Large intestine (tissue), 3 donors: Measurements from ENCODE around the gene PARP4. TPM values are rescaled to one million over a fixed set of nuclear protein-coding genes. Genes with fewer than 3 reads are reported as not detected.

Experiments
- DNase-seq, 2 donors: peaks; one replicate each; pipeline versions ENCODE4 v3.0.0 to v3.0.0-alpha.2; 2013
- H3K27ac ChIP-seq: one replicate; pipeline ENCODE4 v1.5.1; 2013; ENCODE audit warnings: low read length
- H3K27me3 ChIP-seq: 2 replicates; pipeline ENCODE4 v1.6.1; 2013; ENCODE audit warnings: low read length; ENCODE audit not compliant: control insufficient read depth, insufficient read depth
- H3K36me3 ChIP-seq: 2 replicates; pipeline ENCODE4 v1.6.1; 2013; ENCODE audit warnings: low read length; ENCODE audit not compliant: control insufficient read depth, insufficient read depth
- H3K4me1 ChIP-seq: one replicate; pipeline ENCODE4 v1.6.1; 2013; ENCODE audit warnings: low read length; ENCODE audit not compliant: control insufficient read depth, insufficient read depth
- H3K4me3 ChIP-seq: one replicate; pipeline ENCODE4 v1.5.1; 2013; ENCODE audit warnings: low read length
- H3K9me3 ChIP-seq: one replicate; pipeline ENCODE4 v1.6.1; 2013; ENCODE audit warnings: mild to moderate bottlenecking, low read depth, low read length, moderate library complexity; ENCODE audit not compliant: control insufficient read depth
- WGBS: methylation state at CpG from one replicate; pipeline ENCODE4 v1.1.5; 2013; ENCODE audit warnings: low lambda C conversion rate; ENCODE audit not compliant: insufficient coverage; 5-methylcytosine and 5-hydroxymethylcytosine counted together
- polyA plus RNA-seq: library from polyadenylated mRNA; unstranded; fragments of 120-200 nt; gene quantifications from one replicate; pipeline ENCODE4 v1.2.1, GENCODE V29; 2013

The PARP4 gene
- polyA plus RNA-seq, 1 donor, result 63.3 TPM

DNA sequence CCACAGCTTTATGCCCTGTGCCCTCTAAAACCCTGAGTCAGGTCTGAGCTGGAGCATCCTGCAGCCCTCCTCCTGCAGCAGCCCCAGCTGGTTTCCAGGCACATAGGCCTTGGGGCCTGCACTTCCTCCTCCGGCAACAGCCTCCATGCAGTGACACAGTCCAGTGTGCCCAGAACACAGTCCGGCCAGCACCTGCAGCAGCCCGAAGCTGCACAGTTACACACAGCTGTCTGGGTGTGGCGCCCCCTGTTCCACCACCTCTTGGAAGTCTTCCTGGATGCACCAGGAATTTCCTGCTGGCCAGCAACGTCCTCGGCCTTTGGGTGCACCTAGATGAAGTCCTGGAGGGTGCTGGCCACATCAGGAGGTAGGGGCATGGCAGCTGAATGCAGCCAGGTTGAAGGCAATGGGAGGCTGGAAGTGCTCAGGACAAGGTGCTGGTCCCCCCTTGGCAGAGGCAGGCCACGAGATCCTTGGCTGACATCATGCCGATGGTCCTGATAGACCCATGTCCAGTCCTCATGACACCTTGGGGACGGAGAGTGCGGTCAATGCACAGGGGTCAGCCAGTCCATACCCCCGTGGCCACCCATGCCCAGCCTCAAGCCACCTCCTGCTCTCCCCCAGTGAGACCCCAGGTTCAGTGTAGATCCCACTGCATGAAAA lies 27.1 kb upstream of the PARP4 start:
- no CpG with 5 or more reads among the region's 11 CpGs for WGBS
- Histone ChIP-seq H3K27me3 (peaks cover 32% of the 10 kb centered on the region), H3K4me3 (no peak overlapping the region), H3K36me3 (no peaks in the 10 kb centered on the region), H3K27ac (no peak overlapping the region), H3K4me1 (no peaks in the 10 kb centered on the region), H3K9me3 (peaks cover 3% of the 10 kb centered on the region)
- DNase-seq, result no peak

- Histone ChIP-seq H3K27me3 (peaks cover 2% of the 10 kb centered on the region), H3K9me3 (no peaks in the 10 kb centered on the region), H3K4me1 (no peaks in the 10 kb centered on the region), H3K36me3 (no peaks in the 10 kb centered on the region), H3K27ac (no peak overlapping the region), H3K4me3 (no peak overlapping the region)
- no CpG with 5 or more reads among the region's 1 CpG for WGBS
- no peak for DNase-seq
Observed at GRCh38 chr13:24529478-24529877, 16.9 kb upstream of the PARP4 start.

DNA sequence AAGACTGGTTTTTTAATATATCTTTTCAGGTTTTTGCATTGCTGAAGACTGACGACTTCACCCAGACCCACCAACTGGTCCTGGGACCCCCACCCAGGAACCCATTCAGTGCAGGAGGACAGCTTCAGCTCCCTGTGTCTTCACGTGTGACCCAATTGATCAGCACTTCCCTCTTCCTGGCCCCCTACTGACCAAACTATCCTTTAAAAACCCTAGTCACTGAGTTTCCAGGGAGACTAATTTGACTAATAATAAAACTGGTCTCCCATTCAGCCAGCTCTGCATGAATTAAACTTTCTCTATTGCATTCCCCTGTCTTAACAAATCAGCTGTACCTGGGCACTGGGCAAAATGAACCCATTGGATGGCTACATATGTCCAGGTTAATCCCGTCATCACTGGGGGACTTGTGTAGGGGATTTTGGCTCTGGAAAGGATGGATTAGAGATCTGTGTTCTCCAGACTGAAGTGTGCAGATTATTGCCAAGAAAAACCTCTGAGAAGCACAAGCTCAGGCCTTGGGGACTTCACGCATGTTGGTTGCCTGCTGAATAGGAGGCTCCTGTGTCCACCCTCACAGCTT lies 16.3 kb upstream of the PARP4 start:
- peaks cover 2% of the 10 kb centered on the region for H3K27me3 ChIP-seq
- no peak for DNase-seq
- WGBS, result no CpG with 5 or more reads among the region's 4 CpGs
- H3K36me3 ChIP-seq, result no peaks in the 10 kb centered on the region
- no peak overlapping the region for H3K4me3 ChIP-seq
- H3K9me3 ChIP-seq, result no peaks in the 10 kb centered on the region
- H3K4me1 ChIP-seq, result no peaks in the 10 kb centered on the region
- H3K27ac ChIP-seq, result no peak overlapping the region

GRCh38 chr13:24527266-24527775 lies 14.7 kb upstream of the PARP4 start:
- no peak for DNase-seq
- 62% methylated on average over 2 of the region's 6 CpGs for WGBS
- Histone ChIP-seq H3K4me1 (no peaks in the 10 kb centered on the region), H3K4me3 (no peak overlapping the region), H3K36me3 (no peaks in the 10 kb centered on the region), H3K9me3 (no peaks in the 10 kb centered on the region), H3K27ac (no peak overlapping the region), H3K27me3 (peaks cover 2% of the 10 kb centered on the region)

DNA sequence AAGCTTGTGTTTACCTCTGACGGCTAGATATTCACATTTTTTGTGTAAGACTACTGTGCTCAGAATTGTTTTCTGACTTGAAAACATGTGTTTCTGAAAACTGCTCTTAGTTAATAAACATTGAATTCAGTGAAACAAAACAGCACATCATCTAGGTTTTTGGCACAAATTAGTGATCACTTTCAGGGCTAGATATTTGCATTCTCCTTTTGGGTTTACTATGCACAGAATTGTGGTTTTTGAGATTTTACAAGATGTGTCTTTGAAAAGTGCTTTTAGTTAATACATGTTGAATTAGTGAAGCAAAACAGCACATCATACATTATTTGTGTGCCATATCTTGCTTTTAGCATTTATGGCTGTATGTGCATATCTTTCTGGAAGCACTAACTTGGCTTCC lies 8.2 kb upstream of the PARP4 start:
- no peaks in the 10 kb centered on the region for H3K4me1 ChIP-seq
- WGBS, result no CpG with 5 or more reads among the region's 1 CpG
- H3K9me3 ChIP-seq, result no peaks in the 10 kb centered on the region
- no peaks in the 10 kb centered on the region for H3K36me3 ChIP-seq
- no peak for DNase-seq
- no peak overlapping the region for H3K27ac ChIP-seq
- H3K4me3 ChIP-seq, result no peak overlapping the region
- H3K27me3 ChIP-seq, result no peaks in the 10 kb centered on the region

GRCh38 chr13:24516919-24517318 lies 4.3 kb upstream of the PARP4 start:
- no peaks in the 10 kb centered on the region for H3K36me3 ChIP-seq
- no peaks in the 10 kb centered on the region for H3K4me1 ChIP-seq
- no peaks in the 10 kb centered on the region for H3K9me3 ChIP-seq
- DNase-seq, result no peak
- H3K27ac ChIP-seq, result no peak overlapping the region
- H3K27me3 ChIP-seq, result no peaks in the 10 kb centered on the region
- no peak overlapping the region for H3K4me3 ChIP-seq
- WGBS, result no CpG with 5 or more reads among the region's 6 CpGs

- H3K9me3 ChIP-seq, result no peaks in the 10 kb centered on the region
- H3K36me3 ChIP-seq, result peaks cover 5% of the 10 kb centered on the region
- DNase-seq, result no peak
- peak overlapping the region; percentile 94 for H3K27ac ChIP-seq
- H3K27me3 ChIP-seq, result no peaks in the 10 kb centered on the region
- WGBS, result 3% methylated on average over 6 of the region's 10 CpGs
- H3K4me3 ChIP-seq, result peak overlapping the region; percentile 64
- no peaks in the 10 kb centered on the region for H3K4me1 ChIP-seq
Observed at GRCh38 chr13:24512908-24513213, 283 bp upstream of the PARP4 start.

DNA sequence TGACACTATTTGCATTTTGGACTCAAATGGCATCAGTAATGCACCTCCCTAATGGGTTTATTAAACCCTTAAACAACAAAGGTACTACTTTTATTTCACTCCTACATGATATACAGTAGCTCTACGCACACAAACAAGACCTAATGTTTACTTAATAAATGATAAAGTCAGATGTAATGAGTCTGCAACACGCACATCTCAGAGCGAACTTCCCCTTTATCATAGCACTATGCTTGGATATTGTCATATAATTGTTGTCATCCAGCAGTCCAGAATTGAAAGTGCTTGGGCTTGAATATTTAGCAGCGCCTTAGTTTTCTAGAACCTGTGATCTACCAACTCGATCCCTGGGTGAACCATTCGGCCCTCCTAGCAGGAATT lies 772 bp downstream of the PARP4 start:
- peak in 1 of 2 donors; percentile 12 for DNase-seq

GRCh38 chr13:24511019-24511815 lies 1.4 kb downstream of the PARP4 start:
- WGBS, result 78% methylated on average over 6 of the region's 22 CpGs
- peak; percentile 12 to 59 for DNase-seq
- Histone ChIP-seq H3K27ac (peak overlapping the region; percentile 94), H3K27me3 (no peaks in the 10 kb centered on the region), H3K9me3 (peaks cover 3% of the 10 kb centered on the region), H3K4me1 (no peaks in the 10 kb centered on the region), H3K4me3 (peak overlapping the region; percentile 64), H3K36me3 (peaks cover 7% of the 10 kb centered on the region)

More for the DNA sequence above, 772 bp downstream of the PARP4 start:
- Histone ChIP-seq H3K9me3 (no peaks in the 10 kb centered on the region), H3K4me1 (no peaks in the 10 kb centered on the region), H3K36me3 (peaks cover 7% of the 10 kb centered on the region), H3K4me3 (peak overlapping the region; percentile 64), H3K27me3 (no peaks in the 10 kb centered on the region), H3K27ac (peak overlapping the region; percentile 94)
- WGBS, result no CpG with 5 or more reads among the region's 6 CpGs

DNA sequence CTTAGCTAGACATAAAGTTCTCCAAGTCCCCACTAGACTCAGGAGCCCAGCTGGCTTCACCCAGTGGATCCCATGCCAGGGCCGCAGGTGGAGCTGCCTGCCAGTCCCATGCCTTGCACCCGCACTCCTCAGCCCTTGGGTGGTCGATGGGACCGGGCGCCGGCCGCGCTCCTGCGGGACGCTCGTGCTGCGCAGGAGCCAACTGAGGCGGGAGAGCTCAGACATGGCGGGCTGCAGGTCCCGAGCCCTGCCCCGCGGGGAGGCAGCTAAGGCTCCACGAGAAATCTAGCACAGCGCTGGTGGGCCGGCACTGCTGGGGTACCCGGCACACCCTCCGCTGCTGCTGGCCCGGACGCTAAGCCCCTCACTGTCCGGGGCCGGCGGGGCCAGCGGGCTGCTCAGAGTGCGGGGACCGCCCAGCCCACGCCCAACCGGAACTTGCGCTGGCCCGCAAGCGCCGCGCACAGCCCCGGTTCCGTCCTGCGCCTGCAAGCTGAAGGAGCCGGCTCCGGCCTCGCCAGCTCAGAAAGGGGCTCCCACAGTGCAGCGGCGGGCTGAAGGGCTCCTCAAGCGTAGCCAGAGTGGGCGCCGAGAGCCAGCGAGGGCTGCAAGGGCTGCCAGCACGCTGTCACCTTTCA lies 5.8 kb downstream of the PARP4 start:
- Histone ChIP-seq H3K27ac (no peak overlapping the region), H3K4me1 (no peaks in the 10 kb centered on the region), H3K4me3 (no peak overlapping the region), H3K27me3 (no peaks in the 10 kb centered on the region), H3K9me3 (peaks cover 3% of the 10 kb centered on the region), H3K36me3 (peaks cover 23% of the 10 kb centered on the region)
- DNase-seq, result no peak
- WGBS, result no CpG with 5 or more reads among the region's 50 CpGs
